Tibial nerve (tissue), 4 donors: ENCODE results near the gene ZBTB20. TPM values are rescaled to one million over a fixed set of nuclear protein-coding genes. Genes with fewer than 3 reads are reported as not detected.

Experiments
- DNase-seq, 2 donors: peaks; one replicate each; pipeline ENCODE4 v3.0.0-alpha.2; 2019; ENCODE audit warnings: low spot score in 2 of 2
- H3K27ac ChIP-seq, 4 donors: fragments of 200-600 bp; sonication (generic) in 3 of 4; one replicate each; pipeline ENCODE4 v1.5.1; 2017 to 2019; ENCODE audit warnings: mild to moderate bottlenecking in 1 of 4
- H3K27me3 ChIP-seq, 2 donors: fragments of 200-600 bp; sonication (generic) in 1 of 2; one replicate each; pipeline versions ENCODE4 v1.5.1 to v1.6.0; 2017 to 2019
- H3K36me3 ChIP-seq, 3 donors: fragments of 200-600 bp; sonication (generic); one replicate each; pipeline ENCODE4 v1.5.1; 2018 to 2019
- H3K4me1 ChIP-seq, 4 donors: fragments of 200-600 bp; sonication (generic) in 3 of 4; one replicate each; pipeline ENCODE4 v1.5.1; 2017 to 2019
- H3K4me3 ChIP-seq, 4 donors: fragments of 200-600 bp; sonication (generic) in 3 of 4; one replicate each; pipeline ENCODE4 v1.5.1; 2017 to 2019; ENCODE audit warnings: mild to moderate bottlenecking in 1 of 4, moderate library complexity in 1 of 4
- H3K9me3 ChIP-seq, 4 donors: fragments of 200-600 bp; sonication (generic) in 3 of 4; one replicate each; pipeline ENCODE4 v1.5.1; 2017 to 2019
- EP300 ChIP-seq, 2 donors: sonication (generic); formaldehyde crosslinking; IDR thresholded peaks; one replicate each; pipeline ENCODE4 v1.6.1; 2017; ENCODE audit warnings: antibody characterized with exemption in 2 of 2, mild to moderate bottlenecking in 1 of 2
- POLR2A ChIP-seq, 2 donors: fragments of 450-650 bp; IDR thresholded peaks; one replicate each; pipeline ENCODE4 v1.6.1; 2017; ENCODE audit warnings: antibody characterized with exemption in 2 of 2, mild to moderate bottlenecking in 2 of 2, moderate library complexity in 2 of 2
- WGBS, 2 donors: methylation state at CpG; one replicate each; pipeline ENCODE4 v1.1.5; 2018; 5-methylcytosine and 5-hydroxymethylcytosine counted together
- total RNA-seq, 4 donors: library from RNA; depleted of rRNA; stranded (reverse); fragments of >200 nt; gene quantifications; one replicate each; pipeline ENCODE4 v1.1.0, GENCODE V29; 2016
- TF ChIP-seq, protein P1 (sequence below), 5 experiments: fragments of 200-600 bp in 3 of 5; fragments of 450-650 bp in 2 of 5; sonication (generic) in 3 of 5; IDR thresholded peaks; one replicate each; pipeline ENCODE4 v1.5.1; 2016 to 2019; ENCODE audit warnings: antibody characterized with exemption in 5 of 5, mild to moderate bottlenecking in 3 of 5, moderate library complexity in 2 of 5

ZBTB20 gene
- total RNA-seq, 4 donors from 2014 or later = 63.3 to 127 (median 102) TPM

GRCh38 chr3:114841515-114841914, 305.6 kb downstream of the ZBTB20 start:
- Histone ChIP-seq H3K9me3 (no peaks in the 10 kb centered on the region), H3K36me3 (no peaks in the 10 kb centered on the region), H3K4me1 (peaks cover 0 to 20% (median 0%) of the 10 kb centered on the region in 4 donors), H3K27ac (no peak overlapping the region), H3K4me3 (no peak overlapping the region), H3K27me3 (no peaks in the 10 kb centered on the region)
- 97 to 98% methylated on average over 1 of the region's 1 CpG for WGBS, 2 donors
- TF ChIP-seq, protein P1, sequence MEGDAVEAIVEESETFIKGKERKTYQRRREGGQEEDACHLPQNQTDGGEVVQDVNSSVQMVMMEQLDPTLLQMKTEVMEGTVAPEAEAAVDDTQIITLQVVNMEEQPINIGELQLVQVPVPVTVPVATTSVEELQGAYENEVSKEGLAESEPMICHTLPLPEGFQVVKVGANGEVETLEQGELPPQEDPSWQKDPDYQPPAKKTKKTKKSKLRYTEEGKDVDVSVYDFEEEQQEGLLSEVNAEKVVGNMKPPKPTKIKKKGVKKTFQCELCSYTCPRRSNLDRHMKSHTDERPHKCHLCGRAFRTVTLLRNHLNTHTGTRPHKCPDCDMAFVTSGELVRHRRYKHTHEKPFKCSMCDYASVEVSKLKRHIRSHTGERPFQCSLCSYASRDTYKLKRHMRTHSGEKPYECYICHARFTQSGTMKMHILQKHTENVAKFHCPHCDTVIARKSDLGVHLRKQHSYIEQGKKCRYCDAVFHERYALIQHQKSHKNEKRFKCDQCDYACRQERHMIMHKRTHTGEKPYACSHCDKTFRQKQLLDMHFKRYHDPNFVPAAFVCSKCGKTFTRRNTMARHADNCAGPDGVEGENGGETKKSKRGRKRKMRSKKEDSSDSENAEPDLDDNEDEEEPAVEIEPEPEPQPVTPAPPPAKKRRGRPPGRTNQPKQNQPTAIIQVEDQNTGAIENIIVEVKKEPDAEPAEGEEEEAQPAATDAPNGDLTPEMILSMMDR (IDR thresholded peaks at IDR 0.05) = no peak
- TF ChIP-seq POLR2A (IDR thresholded peaks at IDR 0.05) (no peak), EP300 (IDR thresholded peaks at IDR 0.05) (no peak)
- no peak for DNase-seq

- Histone ChIP-seq H3K4me1 (peaks cover 0 to 24% (median 0%) of the 10 kb centered on the region in 4 donors), H3K27me3 (no peaks in the 10 kb centered on the region), H3K4me3 (no peak overlapping the region), H3K9me3 (no peaks in the 10 kb centered on the region), H3K36me3 (no peaks in the 10 kb centered on the region), H3K27ac (no peak overlapping the region)
- no peak for TF ChIP-seq POLR2A (IDR thresholded peaks at IDR 0.05)
- TF ChIP-seq, protein P1 (IDR thresholded peaks at IDR 0.05) = no peak
- TF ChIP-seq EP300 (IDR thresholded peaks at IDR 0.05) = no peak
- WGBS, 2 donors = 65 to 70% methylated on average over 2 of the region's 2 CpGs
- no peak for DNase-seq
Measured at GRCh38 chr3:114839476-114839875, 307.6 kb downstream of the ZBTB20 start.

GRCh38 chr3:114838025-114838424, 309.1 kb downstream of the ZBTB20 start:
- H3K9me3 ChIP-seq = no peaks in the 10 kb centered on the region
- no peak for DNase-seq
- H3K27ac ChIP-seq = no peak overlapping the region
- H3K4me1 ChIP-seq = peaks cover 0 to 26% (median 0%) of the 10 kb centered on the region in 4 donors
- no peak overlapping the region for H3K4me3 ChIP-seq
- WGBS, 2 donors = 75 to 97% methylated on average over 2 of the region's 2 CpGs
- no peaks in the 10 kb centered on the region for H3K36me3 ChIP-seq
- no peaks in the 10 kb centered on the region for H3K27me3 ChIP-seq
- TF ChIP-seq POLR2A (IDR thresholded peaks at IDR 0.05) (no peak), EP300 (IDR thresholded peaks at IDR 0.05) (no peak)
- TF ChIP-seq, protein P1 (IDR thresholded peaks at IDR 0.05) = no peak

- no peak for DNase-seq
- no peaks in the 10 kb centered on the region for H3K36me3 ChIP-seq
- no peaks in the 10 kb centered on the region for H3K9me3 ChIP-seq
- no peaks in the 10 kb centered on the region for H3K27me3 ChIP-seq
- peaks cover 0 to 29% (median 0%) of the 10 kb centered on the region in 4 donors for H3K4me1 ChIP-seq
- TF ChIP-seq POLR2A (IDR thresholded peaks at IDR 0.05) (no peak), EP300 (IDR thresholded peaks at IDR 0.05) (no peak)
- TF ChIP-seq, protein P1 (IDR thresholded peaks at IDR 0.05) = no peak
- H3K4me3 ChIP-seq = no peak overlapping the region
- WGBS, 2 donors = 60% methylated on average over 7 of the region's 7 CpGs
- H3K27ac ChIP-seq = no peak overlapping the region
Measured at GRCh38 chr3:114834175-114834940, 312.7 kb downstream of the ZBTB20 start.

GRCh38 chr3:114831861-114832260, 315.2 kb downstream of the ZBTB20 start:
- WGBS, 2 donors = 95 to 100% methylated on average over 1 of the region's 1 CpG
- Histone ChIP-seq H3K27me3 (no peaks in the 10 kb centered on the region), H3K27ac (no peak overlapping the region), H3K4me3 (no peak overlapping the region), H3K9me3 (no peaks in the 10 kb centered on the region), H3K36me3 (no peaks in the 10 kb centered on the region), H3K4me1 (peaks cover 0 to 26% (median 0%) of the 10 kb centered on the region in 4 donors)
- no peak for TF ChIP-seq POLR2A (IDR thresholded peaks at IDR 0.05)
- no peak for TF ChIP-seq EP300 (IDR thresholded peaks at IDR 0.05)
- TF ChIP-seq, protein P1 (IDR thresholded peaks at IDR 0.05) = no peak
- no peak for DNase-seq
